Neuronal stem cell (in vitro differentiated cells): Measurements from ENCODE around the gene RFC3.

ENCODE experiments used
- DNase-seq: peaks from one replicate; pipeline ENCODE4 v3.0.0-alpha.2; 2013; ENCODE audit warnings: low spot score
- H2AFZ ChIP-seq: one replicate; pipeline ENCODE4 v1.6.1; 2013; ENCODE audit warnings: mild to moderate bottlenecking, low read length, inconsistent platforms
- H2AK5ac ChIP-seq: 2 replicates; pipeline ENCODE4 v1.6.1; 2013; ENCODE audit warnings: low read depth, mild to moderate bottlenecking, inconsistent platforms, low read length, moderate library complexity, mixed read lengths
- H2BK120ac ChIP-seq: 2 replicates; pipeline ENCODE4 v1.6.1; 2013; ENCODE audit warnings: low read depth, mild to moderate bottlenecking, inconsistent platforms, low read length, moderate library complexity, mixed read lengths
- H2BK12ac ChIP-seq: one replicate; pipeline ENCODE4 v1.6.1; 2013; ENCODE audit warnings: low read length, inconsistent platforms
- H2BK15ac ChIP-seq: 2 replicates; pipeline ENCODE4 v1.6.1; 2013; ENCODE audit warnings: mild to moderate bottlenecking, low read length, inconsistent platforms, mixed read lengths
- H2BK5ac ChIP-seq: one replicate; pipeline ENCODE4 v1.6.1; 2013; ENCODE audit warnings: inconsistent platforms, mild to moderate bottlenecking, low read length, moderate library complexity
- H3K14ac ChIP-seq: one replicate; pipeline ENCODE4 v1.6.1; 2013; ENCODE audit warnings: low read length, inconsistent platforms
- H3K18ac ChIP-seq: 2 replicates; pipeline ENCODE4 v1.6.1; 2013; ENCODE audit warnings: low read length, inconsistent platforms
- H3K23ac ChIP-seq: 2 replicates; pipeline ENCODE4 v1.6.1; 2013; ENCODE audit warnings: low read depth, mild to moderate bottlenecking, mixed read lengths, low read length, inconsistent platforms; ENCODE audit not compliant: poor library complexity
- H3K27ac ChIP-seq: replicated peaks from 3 replicates; pipeline ENCODE4 v1.5.1; 2013; ENCODE audit warnings: low read length, inconsistent platforms
- H3K27me3 ChIP-seq, 3 experiments: 2 replicates each; pipeline ENCODE4 v1.6.1; 2013; ENCODE audit warnings: low read length in 3 of 3, mild to moderate bottlenecking in 2 of 3, inconsistent platforms in 1 of 3, low read depth in 1 of 3, mixed read lengths in 1 of 3, moderate library complexity in 1 of 3; ENCODE audit not compliant: control insufficient read depth in 3 of 3, insufficient read depth in 3 of 3
- H3K36me3 ChIP-seq, 2 donors: replicated peaks in 1 of 2; 2 replicates each; pipeline ENCODE4 v1.6.1; 2013; ENCODE audit warnings: low read length in 2 of 2; ENCODE audit not compliant: control insufficient read depth in 2 of 2, insufficient read depth in 2 of 2
- H3K4ac ChIP-seq: 2 replicates; pipeline ENCODE4 v1.6.1; 2013; ENCODE audit warnings: inconsistent platforms, mild to moderate bottlenecking, low read length, moderate library complexity
- H3K4me1 ChIP-seq, 2 donors: 1 replicate in 1 of 2; 2 replicates in 1 of 2; pipeline ENCODE4 v1.6.1; 2013; ENCODE audit warnings: low read length in 2 of 2, low read depth in 1 of 2; ENCODE audit not compliant: control insufficient read depth in 2 of 2, insufficient read depth in 1 of 2
- H3K4me2 ChIP-seq: one replicate; pipeline ENCODE4 v1.6.1; 2013; ENCODE audit warnings: mild to moderate bottlenecking, low read length, inconsistent platforms; ENCODE audit not compliant: insufficient read depth, poor library complexity, severe bottlenecking
- H3K4me3 ChIP-seq, 2 donors: 2 replicates each; pipeline ENCODE4 v1.5.1; 2013; ENCODE audit warnings: low read length in 2 of 2, mild to moderate bottlenecking in 2 of 2, inconsistent platforms in 1 of 2, moderate library complexity in 1 of 2
- H3K79me1 ChIP-seq: one replicate; pipeline ENCODE4 v1.6.1; 2013; ENCODE audit warnings: low read depth, mild to moderate bottlenecking, inconsistent platforms, low read length, moderate library complexity
- H3K9ac ChIP-seq: one replicate; pipeline ENCODE4 v1.6.1; 2013; ENCODE audit warnings: mild to moderate bottlenecking, low read depth, low read length, inconsistent platforms; ENCODE audit not compliant: poor library complexity
- H3K9me3 ChIP-seq, 2 donors: replicated peaks in 1 of 2; 2 replicates each; pipeline versions ENCODE3 to v1.6.1; 2013; ENCODE audit warnings: low read length in 2 of 2, mild to moderate bottlenecking in 2 of 2, inconsistent platforms in 1 of 2, low read depth in 1 of 2, mixed read lengths in 1 of 2, moderate library complexity in 1 of 2; ENCODE audit not compliant: control insufficient read depth in 2 of 2, insufficient read depth in 1 of 2
- H4K8ac ChIP-seq: one replicate; pipeline ENCODE4 v1.6.1; 2013; ENCODE audit warnings: low read depth, mild to moderate bottlenecking, inconsistent platforms, low read length, moderate library complexity
- H4K91ac ChIP-seq: one replicate; pipeline ENCODE4 v1.6.1; 2013; ENCODE audit warnings: low read length, low read depth, mild to moderate bottlenecking, inconsistent platforms; ENCODE audit not compliant: poor library complexity
- WGBS, 2 donors: extraction: QIAGEN DNeasy Blood & Tissue Kit; methylation state at CpG; one replicate each; pipeline ENCODE4 v1.1.7; 2013; ENCODE audit warnings: missing lambda C conversion rate in 2 of 2, mixed read lengths in 1 of 2; ENCODE audit not compliant: insufficient read length in 2 of 2, insufficient replicate concordance in 1 of 2; ENCODE audit errors: extremely low coverage in 2 of 2; 5-methylcytosine and 5-hydroxymethylcytosine counted together

RFC3 gene

DNA sequence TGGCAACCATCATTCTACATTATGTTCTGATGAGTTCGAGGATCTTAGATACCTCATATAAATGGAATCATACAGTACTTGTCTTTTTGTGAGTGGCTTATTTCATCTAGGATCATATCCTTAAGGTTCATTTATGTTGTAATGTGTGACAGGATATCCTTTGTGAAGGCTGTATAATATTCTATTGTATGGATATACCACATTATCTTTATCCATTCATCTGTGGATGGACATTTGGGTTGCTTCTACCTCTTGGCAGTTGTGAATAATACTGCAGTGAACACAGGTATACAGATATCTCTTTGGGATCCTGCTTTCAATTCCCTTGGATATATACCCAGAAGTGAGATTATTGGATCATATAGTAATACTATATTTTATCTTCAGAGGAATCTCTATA, 33.2 kb upstream of the RFC3 start:
- Histone ChIP-seq H3K9me3 (no peaks in the 10 kb centered on the region), H3K14ac (no peak overlapping the region), H4K91ac (no peak overlapping the region), H3K4ac (no peak overlapping the region), H2AK5ac (no peak overlapping the region), H3K9ac (no peak overlapping the region), H3K4me2 (no peak overlapping the region), H4K8ac (no peak overlapping the region), H3K79me1 (no peaks in the 10 kb centered on the region), H3K4me1 (peaks cover 0 to 2% of the 10 kb centered on the region in 2 donors), H3K27ac (no peak overlapping the region), H3K4me3 (no peak overlapping the region), H2BK15ac (no peak overlapping the region), H3K23ac (no peak overlapping the region), H2BK120ac (no peak overlapping the region), H3K36me3 (no peaks in the 10 kb centered on the region), H2AFZ (no peak overlapping the region), H2BK5ac (no peak overlapping the region), H3K18ac (no peak overlapping the region), H2BK12ac (no peak overlapping the region), H3K27me3 (no peaks in the 10 kb centered on the region)
- DNase-seq = no peak
- no CpG with 5 or more reads among the region's 1 CpG for WGBS, 2 donors

DNA sequence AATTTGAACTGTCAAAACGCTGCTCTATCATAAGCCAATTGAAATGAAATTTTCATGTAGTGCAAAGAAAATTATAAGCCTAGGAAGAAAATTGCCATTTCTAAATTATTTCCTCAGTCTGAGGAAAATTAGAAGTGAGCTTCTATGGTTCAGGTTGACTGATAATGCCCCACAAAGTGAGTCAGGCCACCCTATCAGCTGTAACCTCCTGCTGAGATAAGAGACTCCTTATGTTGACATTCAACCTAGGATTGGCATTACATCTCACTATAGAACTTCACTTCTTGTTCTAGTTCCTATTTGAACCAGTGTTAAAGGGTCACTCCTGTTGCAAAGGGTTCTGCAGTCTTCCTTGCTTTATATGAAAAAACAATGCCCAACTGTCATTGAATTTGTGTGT, 32.6 kb upstream of the RFC3 start:
- no peak overlapping the region for H3K4me3 ChIP-seq
- H3K4me2 ChIP-seq = no peak overlapping the region
- no peak overlapping the region for H3K27ac ChIP-seq
- no peaks in the 10 kb centered on the region for H3K9me3 ChIP-seq
- H3K4ac ChIP-seq = no peak overlapping the region
- H2BK12ac ChIP-seq = no peak overlapping the region
- peaks cover 0 to 2% of the 10 kb centered on the region in 2 donors for H3K4me1 ChIP-seq
- H2AFZ ChIP-seq = no peak overlapping the region
- no peak for DNase-seq
- H3K27me3 ChIP-seq = no peaks in the 10 kb centered on the region
- H2BK5ac ChIP-seq = no peak overlapping the region
- H3K23ac ChIP-seq = no peak overlapping the region
- H3K18ac ChIP-seq = no peak overlapping the region
- H3K9ac ChIP-seq = no peak overlapping the region
- H4K8ac ChIP-seq = no peak overlapping the region
- H3K14ac ChIP-seq = no peak overlapping the region
- H3K79me1 ChIP-seq = no peaks in the 10 kb centered on the region
- no peak overlapping the region for H2BK120ac ChIP-seq
- H2BK15ac ChIP-seq = no peak overlapping the region
- no peak overlapping the region for H2AK5ac ChIP-seq
- H4K91ac ChIP-seq = no peak overlapping the region
- no CpG with 5 or more reads among the region's 1 CpG for WGBS, 2 donors
- H3K36me3 ChIP-seq = no peaks in the 10 kb centered on the region

DNA sequence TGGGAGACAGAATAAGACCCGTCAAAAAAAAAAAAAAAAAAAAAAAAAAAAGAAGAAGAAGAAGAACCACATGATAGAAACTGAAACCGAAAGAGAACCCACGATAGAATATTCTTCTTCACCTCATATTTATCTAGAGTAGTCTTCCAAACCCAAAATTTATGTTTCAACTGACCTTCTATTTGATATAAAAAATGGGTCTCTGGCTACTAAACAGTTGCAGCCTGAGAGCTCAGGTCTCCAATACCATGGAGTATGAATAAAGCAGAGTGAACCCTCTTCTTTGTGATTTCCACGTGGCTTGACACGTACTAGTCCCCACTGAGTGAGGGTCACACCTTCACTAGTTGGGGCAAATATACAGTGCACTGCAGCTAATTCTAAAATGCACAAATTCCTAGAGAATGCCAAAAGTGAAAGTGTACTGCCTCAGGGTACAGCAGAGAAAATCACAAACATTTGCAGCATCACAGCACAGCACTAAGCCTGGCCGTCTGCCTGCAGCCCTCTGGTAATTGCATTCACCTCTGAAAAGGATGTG, 30.8 kb upstream of the RFC3 start:
- Histone ChIP-seq H4K8ac (no peak overlapping the region), H3K4me3 (no peak overlapping the region), H2AK5ac (no peak overlapping the region)

DNA sequence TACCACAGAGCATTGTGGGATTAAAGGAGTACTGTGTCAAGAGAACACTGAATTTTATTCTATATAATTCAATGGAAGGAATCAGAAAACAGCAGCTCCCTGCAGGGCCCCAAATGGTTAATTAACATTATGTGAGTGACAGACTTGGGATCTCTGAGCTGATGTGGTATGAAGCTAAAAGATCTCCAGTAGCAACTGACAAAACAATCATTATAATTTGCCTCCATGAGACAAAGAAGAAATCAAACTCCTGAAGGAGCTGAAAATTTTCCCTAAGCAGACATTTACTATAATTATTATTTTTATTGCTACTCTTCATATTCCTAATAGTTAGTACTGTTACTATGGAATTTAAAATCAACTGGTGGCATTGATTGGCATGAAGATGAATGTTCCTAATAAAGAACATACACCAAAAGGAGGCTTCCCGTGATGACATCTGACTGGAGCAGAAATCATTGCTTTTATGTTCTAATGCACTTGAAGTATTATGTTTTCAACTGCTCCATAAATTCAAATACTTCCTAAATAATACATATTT, 28.8 kb upstream of the RFC3 start:
- Histone ChIP-seq H4K91ac (no peak overlapping the region), H2BK5ac (no peak overlapping the region), H3K9ac (no peak overlapping the region), H3K4me3 (no peak overlapping the region), H4K8ac (no peak overlapping the region), H2BK15ac (no peak overlapping the region), H3K9me3 (no peaks in the 10 kb centered on the region), H2AK5ac (no peak overlapping the region), H3K18ac (no peak overlapping the region), H3K79me1 (no peaks in the 10 kb centered on the region), H3K14ac (no peak overlapping the region), H3K23ac (no peak overlapping the region), H3K36me3 (no peaks in the 10 kb centered on the region), H3K27me3 (no peaks in the 10 kb centered on the region), H2BK120ac (no peak overlapping the region), H2BK12ac (no peak overlapping the region), H3K4me2 (no peak overlapping the region), H3K4ac (no peak overlapping the region), H3K4me1 (peaks cover 0 to 2% of the 10 kb centered on the region in 2 donors), H2AFZ (no peak overlapping the region), H3K27ac (no peak overlapping the region)
- DNase-seq = no peak
- WGBS, 2 donors = no CpG with 5 or more reads among the region's 1 CpG

More for the DNA sequence above, 30.8 kb upstream of the RFC3 start:
- Histone ChIP-seq H3K27me3 (no peaks in the 10 kb centered on the region), H2BK5ac (no peak overlapping the region), H4K91ac (no peak overlapping the region), H3K79me1 (no peaks in the 10 kb centered on the region), H2BK120ac (no peak overlapping the region), H3K4me2 (no peak overlapping the region), H3K9me3 (no peaks in the 10 kb centered on the region), H3K23ac (no peak overlapping the region), H2BK12ac (no peak overlapping the region), H3K4me1 (peaks cover 0 to 2% of the 10 kb centered on the region in 2 donors), H3K14ac (no peak overlapping the region), H3K36me3 (no peaks in the 10 kb centered on the region), H2BK15ac (no peak overlapping the region), H3K27ac (no peak overlapping the region), H3K18ac (no peak overlapping the region), H3K9ac (no peak overlapping the region), H3K4ac (no peak overlapping the region), H2AFZ (no peak overlapping the region)
- no CpG with 5 or more reads among the region's 6 CpGs for WGBS, 2 donors
- no peak for DNase-seq
